HG03196 (cell line): Measurements from ENCODE around the gene JTB.

ENCODE experiments used
- ATAC-seq: cut with Tn5 transposase; IDR thresholded peaks from one replicate; pipeline ENCODE4 v1.9.1; 2021; ENCODE audit not compliant: unreplicated experiment

Gene JTB

GRCh38 chr1:153933955-153934354 is 43.5 kb downstream of the JTB start:
- no peak for ATAC-seq

DNA sequence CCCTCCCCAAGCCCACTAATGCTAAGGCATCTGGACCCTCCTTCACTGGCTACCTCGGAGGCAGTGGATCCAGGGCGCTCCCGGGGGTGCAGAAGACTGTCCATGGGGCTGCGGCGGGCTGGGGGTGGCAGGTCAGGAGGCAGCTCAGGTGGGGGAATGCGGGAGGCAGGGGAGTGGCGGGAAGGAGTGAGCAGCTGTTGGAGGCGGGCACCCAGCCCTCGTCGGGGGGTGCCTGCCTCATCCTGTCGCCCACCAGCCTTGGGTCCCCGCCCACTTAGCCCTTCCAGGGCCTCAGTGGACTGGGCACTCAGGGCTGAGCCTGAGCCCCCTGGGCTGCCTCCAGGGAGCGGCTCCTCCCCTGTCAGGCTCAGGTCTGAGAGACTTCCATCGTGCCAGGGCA is 44.0 kb downstream of the JTB start:
- ATAC-seq, result no peak

GRCh38 chr1:153932156-153933131 is 45.0 kb downstream of the JTB start:
- ATAC-seq, result no peak

GRCh38 chr1:153929981-153930948 is 47.2 kb downstream of the JTB start:
- no peak for ATAC-seq

GRCh38 chr1:153929426-153929825 is 48.0 kb downstream of the JTB start:
- no peak for ATAC-seq

DNA sequence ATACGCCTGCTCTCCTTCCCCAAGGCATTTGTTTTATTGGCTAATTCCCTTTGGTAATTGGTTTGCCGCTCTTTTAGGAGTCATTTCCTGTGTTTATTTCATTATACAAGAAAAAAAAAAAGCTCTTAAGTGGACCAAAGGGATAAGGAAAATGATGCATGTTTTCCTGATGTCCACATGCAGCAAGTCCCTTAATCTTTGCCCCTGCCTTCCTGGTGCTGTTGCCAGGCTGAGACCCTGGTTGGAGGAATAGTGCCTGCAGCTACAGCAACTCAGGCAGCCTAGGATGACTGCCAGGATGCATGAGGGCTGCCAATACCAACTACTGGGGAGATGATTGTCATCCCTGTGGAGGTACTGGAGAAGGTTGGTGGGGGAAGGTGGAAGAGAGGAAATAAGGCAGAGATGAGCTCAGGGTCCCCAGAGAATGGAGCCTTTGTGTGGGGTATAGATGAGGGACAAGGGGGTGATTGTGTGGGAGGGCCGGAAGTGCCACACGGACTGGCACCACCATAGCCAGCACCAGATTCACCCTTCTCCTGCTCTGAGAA is 48.6 kb downstream of the JTB start:
- no peak for ATAC-seq

GRCh38 chr1:153928245-153928644 is 49.2 kb downstream of the JTB start:
- ATAC-seq, result no peak

GRCh38 chr1:153926405-153926804 is 51.1 kb downstream of the JTB start:
- no peak for ATAC-seq
